ENCODE measurements around the gene FOXQ1.
"Not testable (repeated sequence)": the region's sequence is repeated elsewhere in the genome, so short reads cannot be mapped to it uniquely, and the experiment has no call there.

FOXQ1 gene

GRCh38 chr6:1347161-1347560 is 35.3 kb downstream of the FOXQ1 start:
- no peak overlapping the region for H3K27ac Mint-ChIP-seq
- H3K27me3 Mint-ChIP-seq = no peaks in the 10 kb centered on the region
- DNase-seq = no peak
- CTCF ChIA-PET = interaction anchor here (0.6 kb wide), 1 partner anchor 30 kb away, joined by 3 read pairs; no protein-coding TSS in a partner anchor
- H3K4me1 Mint-ChIP-seq = no peaks in the 10 kb centered on the region
- H3K4me3 Mint-ChIP-seq = no peak overlapping the region
- peaks cover 6% of the 10 kb centered on the region for H3K9me3 Mint-ChIP-seq
- H3K36me3 Mint-ChIP-seq = no peaks in the 10 kb centered on the region

DNA sequence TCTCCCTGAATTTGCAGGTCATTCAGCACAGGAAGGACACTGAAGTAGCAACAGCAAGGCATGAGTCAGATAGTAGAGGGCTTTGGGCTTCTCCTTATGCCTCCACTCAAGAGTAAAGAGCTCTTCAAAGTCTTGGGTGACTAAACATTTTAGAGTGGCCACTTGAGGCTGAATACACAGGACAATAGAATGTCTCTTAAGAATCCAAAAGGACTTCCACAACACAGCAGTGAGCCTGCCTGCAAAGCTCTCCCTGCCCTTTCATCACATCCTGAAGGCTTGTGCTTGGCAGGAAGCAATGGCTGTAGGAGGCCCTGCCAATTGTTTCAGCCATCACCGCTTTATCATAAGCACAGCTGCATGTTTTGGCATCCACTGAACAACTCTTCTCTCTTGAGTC is 36.8 kb downstream of the FOXQ1 start:
- no peak for DNase-seq
- peaks cover 8% of the 10 kb centered on the region for H3K9me3 Mint-ChIP-seq
- peaks cover 3% of the 10 kb centered on the region for H3K27me3 Mint-ChIP-seq
- H3K27ac Mint-ChIP-seq = no peak overlapping the region
- H3K4me3 Mint-ChIP-seq = no peak overlapping the region
- H3K36me3 Mint-ChIP-seq = no peaks in the 10 kb centered on the region
- CTCF ChIA-PET = no interaction called here
- no peaks in the 10 kb centered on the region for H3K4me1 Mint-ChIP-seq

DNA sequence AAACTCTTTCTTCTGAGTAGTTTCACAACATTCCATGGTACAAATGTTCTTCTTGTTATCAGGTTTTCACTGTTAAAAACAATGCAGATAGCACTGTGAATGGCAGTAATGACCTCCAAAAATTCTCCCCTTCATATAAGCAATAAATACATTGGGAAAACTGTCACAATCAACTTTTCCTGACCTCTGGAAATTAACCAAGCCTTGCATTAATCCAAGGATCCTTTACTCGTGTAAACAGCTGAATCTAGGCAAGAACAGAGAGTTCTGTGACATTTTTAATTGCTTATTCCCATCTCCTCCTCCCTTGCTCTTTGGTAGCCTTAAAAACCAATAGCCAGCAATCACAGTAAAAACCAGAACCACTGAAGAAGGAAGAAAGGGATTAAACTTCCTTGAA is 37.8 kb downstream of the FOXQ1 start:
- Mint-ChIP-seq H3K4me1 (peaks cover 2% of the 10 kb centered on the region), H3K36me3 (no peaks in the 10 kb centered on the region), H3K4me3 (no peak overlapping the region), H3K9me3 (peaks cover 5% of the 10 kb centered on the region), H3K27me3 (peaks cover 3% of the 10 kb centered on the region), H3K27ac (no peak overlapping the region)
- CTCF ChIA-PET = no interaction called here
- DNase-seq = no peak

DNA sequence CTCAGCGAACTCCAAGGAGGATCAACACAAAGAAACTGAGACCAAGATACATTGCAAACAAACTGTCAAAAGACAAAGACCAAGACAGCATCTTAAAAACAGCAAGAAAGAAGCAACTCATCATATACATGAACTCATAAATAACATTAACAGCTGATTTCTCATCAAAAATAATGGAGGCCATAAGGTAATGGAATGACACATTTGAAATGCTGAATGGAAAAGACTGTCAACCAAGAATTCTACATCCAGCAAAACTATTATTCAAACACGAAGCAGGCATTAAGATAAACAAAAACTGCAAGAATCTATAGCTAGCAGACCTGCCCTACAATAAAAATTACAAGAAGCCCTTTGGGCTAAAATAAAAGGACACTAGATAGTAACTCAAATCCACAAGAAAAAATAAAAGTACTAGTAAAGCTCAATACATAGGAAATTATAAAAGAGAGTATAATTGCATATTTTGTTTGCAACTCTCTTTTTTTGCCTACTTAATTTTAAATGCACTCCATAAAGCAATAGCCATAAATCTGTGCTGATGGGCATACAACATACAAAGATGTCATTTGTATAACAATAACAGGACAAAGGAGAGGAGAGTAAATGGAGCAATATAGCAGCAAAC is 39.6 kb downstream of the FOXQ1 start:
- Mint-ChIP-seq H3K9me3 (peaks cover 5% of the 10 kb centered on the region), H3K36me3 (no peaks in the 10 kb centered on the region), H3K4me1 (peaks cover 2% of the 10 kb centered on the region), H3K27me3 (peaks cover 5% of the 10 kb centered on the region), H3K4me3 (no peak overlapping the region), H3K27ac (no peak overlapping the region)
- no peak for DNase-seq
- CTCF ChIA-PET = no interaction called here

- H3K4me1 Mint-ChIP-seq, H3K27ac Mint-ChIP-seq, H3K9me3 Mint-ChIP-seq, H3K4me3 Mint-ChIP-seq, DNase-seq, CTCF ChIA-PET, H3K36me3 Mint-ChIP-seq: not testable (repeated sequence)
- H3K27me3 Mint-ChIP-seq = peaks cover 18% of the 10 kb centered on the region
Observed at GRCh38 chr6:1355068-1355467, 43.2 kb downstream of the FOXQ1 start.

DNA sequence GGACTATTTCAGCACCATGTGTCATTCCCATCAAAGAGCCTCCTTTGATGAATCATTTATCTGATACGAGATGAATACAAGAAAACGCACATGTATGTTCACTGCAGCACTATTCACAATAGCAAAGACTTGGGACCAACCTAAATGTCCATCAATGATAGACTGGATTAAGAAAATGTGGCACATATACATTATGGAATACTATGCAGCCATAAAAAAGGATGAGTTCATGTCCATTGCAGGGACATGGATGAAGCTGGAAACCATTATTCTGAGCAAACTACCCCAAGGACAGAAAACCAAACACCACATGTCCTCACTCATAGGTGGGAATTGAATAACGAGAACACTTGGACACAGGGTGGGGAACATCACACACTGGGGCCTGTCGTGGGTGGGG is 49.8 kb downstream of the FOXQ1 start:
- H3K4me1 Mint-ChIP-seq, H3K4me3 Mint-ChIP-seq, CTCF ChIA-PET, H3K36me3 Mint-ChIP-seq, H3K27ac Mint-ChIP-seq, DNase-seq, H3K9me3 Mint-ChIP-seq: not testable (repeated sequence)
- H3K27me3 Mint-ChIP-seq = peaks cover 35% of the 10 kb centered on the region

- H3K27me3 Mint-ChIP-seq = peaks cover 35% of the 10 kb centered on the region
- CTCF ChIA-PET = no interaction called here
- no peak overlapping the region for H3K27ac Mint-ChIP-seq
- no peak overlapping the region for H3K4me3 Mint-ChIP-seq
- no peaks in the 10 kb centered on the region for H3K9me3 Mint-ChIP-seq
- no peaks in the 10 kb centered on the region for H3K4me1 Mint-ChIP-seq
- no peaks in the 10 kb centered on the region for H3K36me3 Mint-ChIP-seq
- no peak for DNase-seq
Observed at GRCh38 chr6:1362643-1363042, 50.7 kb downstream of the FOXQ1 start.

DNA sequence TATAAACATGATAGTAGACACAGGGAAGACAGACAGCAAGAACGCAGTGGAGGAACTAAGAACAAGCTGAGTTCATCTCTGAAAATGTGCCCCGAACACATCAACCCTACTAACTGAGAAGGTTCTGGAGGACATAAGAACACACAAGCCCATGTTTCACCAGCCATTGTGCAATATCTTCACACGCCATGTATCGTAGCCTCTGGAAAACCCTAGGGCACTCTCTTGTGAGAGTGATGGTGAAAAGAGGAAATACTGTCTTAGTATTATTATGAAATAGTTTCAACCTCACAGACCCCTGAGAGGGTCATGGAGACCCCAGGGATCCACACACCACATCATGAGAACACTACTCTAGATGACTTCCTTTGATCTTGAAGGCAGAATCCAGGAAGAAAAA is 51.4 kb downstream of the FOXQ1 start:
- H3K27ac Mint-ChIP-seq = no peak overlapping the region
- no peaks in the 10 kb centered on the region for H3K36me3 Mint-ChIP-seq
- no peak overlapping the region for H3K4me3 Mint-ChIP-seq
- DNase-seq = no peak
- H3K4me1 Mint-ChIP-seq = no peaks in the 10 kb centered on the region
- peaks cover 41% of the 10 kb centered on the region for H3K27me3 Mint-ChIP-seq
- CTCF ChIA-PET = no interaction called here
- no peaks in the 10 kb centered on the region for H3K9me3 Mint-ChIP-seq

DNA sequence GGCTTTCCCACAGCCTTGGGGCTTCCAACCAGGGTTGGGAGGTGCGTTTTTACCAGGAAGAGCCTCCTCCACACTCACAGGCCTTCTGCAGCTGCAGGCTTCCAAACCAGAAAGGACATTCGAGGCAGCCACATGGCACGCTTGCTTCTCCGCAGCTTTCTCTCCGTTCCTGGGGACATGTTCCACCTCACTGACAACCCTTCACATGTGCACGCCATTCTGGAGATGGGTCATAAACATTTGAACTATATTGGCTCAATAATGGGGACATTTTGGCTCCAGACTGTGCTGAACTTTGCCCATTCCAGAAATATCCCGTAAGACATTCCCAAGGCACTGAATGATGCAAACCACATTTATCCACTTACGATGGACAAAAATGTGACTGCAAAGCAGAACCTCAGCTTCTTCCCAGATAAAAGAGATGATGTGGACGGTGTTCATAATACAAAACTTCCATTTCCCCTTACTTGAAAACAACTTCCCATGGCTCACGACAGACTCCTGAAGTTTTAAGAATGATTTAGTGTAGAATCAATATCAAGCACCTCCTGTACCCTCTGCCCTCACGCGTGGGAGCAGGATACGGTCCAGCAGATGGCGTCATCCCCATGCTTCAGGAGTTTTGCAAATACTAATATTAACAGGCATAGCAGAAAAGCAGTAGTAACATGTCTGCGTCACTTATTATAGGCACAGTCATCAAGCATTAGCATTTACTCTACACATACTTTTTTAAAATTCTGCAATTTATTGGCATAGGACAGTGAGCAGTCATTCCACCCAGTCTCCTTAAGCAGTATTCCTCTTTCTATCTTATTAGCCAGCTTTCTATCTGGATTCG is 52.1 kb downstream of the FOXQ1 start:
- H3K27me3 Mint-ChIP-seq = peaks cover 48% of the 10 kb centered on the region
- no peaks in the 10 kb centered on the region for H3K9me3 Mint-ChIP-seq
- H3K36me3 Mint-ChIP-seq = no peaks in the 10 kb centered on the region
- H3K4me1 Mint-ChIP-seq = no peaks in the 10 kb centered on the region
- no peak for DNase-seq
- H3K4me3 Mint-ChIP-seq = no peak overlapping the region
- H3K27ac Mint-ChIP-seq = no peak overlapping the region
- CTCF ChIA-PET = no interaction called here

Measured in activated naive CD4-positive, alpha-beta T cell treated with anti-CD3 and anti-CD28 coated beads, Interleukin-2, amount 10 ng/mL, durations not matched to agents 7 days and 5 days (primary cell).